ENCODE data around the gene RUSC2.
"Not testable (repeated sequence)": the region's sequence is repeated elsewhere in the genome, so short reads cannot be mapped to it uniquely, and the experiment has no call there.

Gene RUSC2

DNA sequence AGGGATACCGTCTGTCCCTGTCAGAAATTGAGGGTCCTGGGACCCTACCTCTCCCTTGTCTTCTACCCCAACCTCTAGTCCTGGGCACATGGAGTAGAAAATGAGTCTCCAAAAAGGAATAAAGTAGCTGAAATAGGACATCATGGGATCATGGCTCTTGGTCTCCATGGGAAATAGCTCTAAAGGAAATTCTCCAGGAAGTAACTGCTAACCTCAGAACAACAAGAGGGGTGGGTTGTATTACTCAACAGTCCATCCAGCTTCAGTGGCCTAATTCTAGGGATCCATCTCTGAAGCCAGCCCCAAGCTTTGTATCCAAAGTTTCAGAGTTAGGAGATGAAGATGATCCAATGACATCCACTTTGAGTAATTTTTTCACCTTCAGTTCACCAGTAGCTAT lies 11.0 kb upstream of the RUSC2 start:
- Histone ChIP-seq H3K27me3 (ENCODE audit: control insufficient read depth in 1 of 2, insufficient read depth in 2 of 2, low read length in 2 of 2) (no peaks in the 10 kb centered on the region), H3K36me3 (ENCODE audit: insufficient read depth, low read length) (no peaks in the 10 kb centered on the region), H3K9ac (ENCODE audit: low read length) (no peak overlapping the region), H3K4me1 (ENCODE audit: insufficient read depth, low read length) (no peaks in the 10 kb centered on the region), H3K9me3 (ENCODE audit: low read length) (no peaks in the 10 kb centered on the region), H3K27ac (ENCODE audit: low read depth, low read length) (no peak overlapping the region), H3K4me3 (ENCODE audit: low read depth in 1 of 2, low read length in 2 of 2) (no peak overlapping the region)

DNA sequence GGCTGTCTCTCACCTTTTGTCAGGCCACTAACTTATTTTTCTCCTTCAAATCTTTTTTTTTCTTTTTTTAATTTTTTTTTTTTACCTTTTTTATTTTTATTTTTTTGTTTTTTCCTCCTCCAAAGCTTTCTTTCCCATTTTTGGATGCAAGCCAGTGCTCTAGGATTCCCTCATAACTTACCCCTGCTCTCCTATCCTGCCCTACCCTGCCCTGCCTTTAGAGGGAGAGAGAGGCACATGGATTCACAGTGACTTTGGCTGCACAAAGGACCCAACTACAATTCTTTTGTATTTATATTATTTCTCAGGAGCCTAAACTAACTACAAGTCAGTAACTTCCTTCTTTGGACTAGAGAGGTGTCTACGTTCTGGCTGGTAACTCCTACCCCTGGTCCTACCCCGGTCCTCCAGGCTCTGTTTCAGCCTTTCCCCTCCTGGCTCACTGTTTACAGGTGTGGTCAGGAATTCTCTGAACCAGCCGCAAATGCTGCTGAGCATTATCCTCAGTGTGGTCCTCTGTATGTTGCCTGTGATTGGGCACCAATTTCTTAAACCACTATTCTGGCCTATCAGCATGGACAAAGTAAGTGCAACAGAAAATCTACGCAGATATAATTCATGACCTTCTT lies 8.4 kb upstream of the RUSC2 start:
- no peaks in the 10 kb centered on the region for H3K27me3 ChIP-seq (ENCODE audit: control insufficient read depth in 1 of 2, insufficient read depth in 2 of 2, low read length in 2 of 2)
- no peak overlapping the region for H3K4me3 ChIP-seq (ENCODE audit: low read depth in 1 of 2, low read length in 2 of 2)
- no peaks in the 10 kb centered on the region for H3K36me3 ChIP-seq (ENCODE audit: insufficient read depth, low read length)
- no peaks in the 10 kb centered on the region for H3K9me3 ChIP-seq (ENCODE audit: low read length)
- H3K9ac ChIP-seq (ENCODE audit: low read length): no peak overlapping the region
- no peak overlapping the region for H3K27ac ChIP-seq (ENCODE audit: low read depth, low read length)
- no peaks in the 10 kb centered on the region for H3K4me1 ChIP-seq (ENCODE audit: insufficient read depth, low read length)

DNA sequence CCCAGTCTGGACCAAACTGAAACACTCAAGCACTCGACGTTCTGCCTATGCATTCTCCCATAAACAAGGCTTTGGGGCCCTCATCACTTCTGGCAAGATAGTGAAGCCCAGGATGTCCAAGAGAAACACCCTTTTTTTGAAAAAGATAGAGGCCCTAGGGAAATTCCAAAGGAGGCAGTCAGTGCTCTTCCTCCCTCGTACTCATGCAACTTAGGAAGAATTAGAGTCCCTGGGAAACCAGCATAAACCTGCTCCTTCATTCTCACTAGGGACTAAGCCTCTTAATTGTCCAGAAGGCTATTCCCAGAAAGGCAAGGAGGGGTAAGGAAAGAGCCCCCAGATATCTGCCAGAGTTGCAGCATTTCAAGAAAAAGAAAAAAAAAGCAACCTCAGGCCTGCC lies 7.8 kb upstream of the RUSC2 start:
- Histone ChIP-seq H3K4me1 (ENCODE audit: insufficient read depth, low read length) (no peaks in the 10 kb centered on the region), H3K9ac (ENCODE audit: low read length) (no peak overlapping the region)

DNA sequence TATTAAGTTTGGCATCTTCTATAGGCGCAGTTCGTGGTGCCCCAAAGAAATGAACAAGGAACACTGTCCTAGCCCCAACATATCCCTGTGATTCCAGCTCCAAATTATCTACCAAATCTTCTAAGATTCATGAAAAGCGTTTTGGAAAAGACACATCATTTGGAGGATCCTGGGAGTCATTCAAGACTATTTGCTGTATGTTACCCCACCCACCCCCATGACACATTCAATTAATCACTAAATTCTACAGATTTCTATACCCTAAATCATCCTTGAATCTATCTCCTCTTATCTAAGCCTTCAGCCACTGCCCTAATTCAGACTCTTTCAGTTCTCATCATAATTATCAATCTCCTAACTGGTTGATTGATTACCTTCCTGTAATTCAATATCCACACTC lies 5.5 kb upstream of the RUSC2 start:
- Histone ChIP-seq H3K27me3 (ENCODE audit: control insufficient read depth in 1 of 2, insufficient read depth in 2 of 2, low read length in 2 of 2) (no peaks in the 10 kb centered on the region), H3K4me1 (ENCODE audit: insufficient read depth, low read length) (peaks cover 9% of the 10 kb centered on the region), H3K36me3 (ENCODE audit: insufficient read depth, low read length) (no peaks in the 10 kb centered on the region), H3K9ac (ENCODE audit: low read length) (no peak overlapping the region), H3K9me3 (ENCODE audit: low read length) (no peaks in the 10 kb centered on the region), H3K4me3 (ENCODE audit: low read depth in 1 of 2, low read length in 2 of 2) (no peak overlapping the region), H3K27ac (ENCODE audit: low read depth, low read length) (no peak overlapping the region)

More for the DNA sequence above, 7.8 kb upstream of the RUSC2 start:
- H3K36me3 ChIP-seq (ENCODE audit: insufficient read depth, low read length): no peaks in the 10 kb centered on the region
- H3K27me3 ChIP-seq (ENCODE audit: control insufficient read depth in 1 of 2, insufficient read depth in 2 of 2, low read length in 2 of 2): no peaks in the 10 kb centered on the region
- no peak overlapping the region for H3K4me3 ChIP-seq (ENCODE audit: low read depth in 1 of 2, low read length in 2 of 2)
- H3K27ac ChIP-seq (ENCODE audit: low read depth, low read length): no peak overlapping the region
- no peaks in the 10 kb centered on the region for H3K9me3 ChIP-seq (ENCODE audit: low read length)

DNA sequence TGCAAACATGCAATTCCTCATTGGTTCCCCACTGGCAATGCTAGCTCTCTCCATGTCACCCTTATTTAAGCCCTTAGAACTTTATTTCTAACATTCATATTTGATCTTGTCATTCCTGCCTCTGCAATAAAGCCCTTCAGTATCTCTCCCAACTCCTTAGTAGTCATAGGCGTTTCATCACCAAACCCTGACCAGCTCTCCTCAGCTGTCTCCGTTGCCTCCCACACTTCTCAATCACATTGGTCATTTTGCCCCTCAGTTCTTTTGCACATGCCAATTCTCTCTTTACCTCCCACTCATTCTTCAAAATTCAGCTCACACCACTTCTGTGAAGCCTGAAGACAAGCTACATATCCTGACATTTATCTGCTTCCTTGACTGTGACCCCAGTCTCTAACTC lies 2.8 kb upstream of the RUSC2 start:
- H3K9ac ChIP-seq (ENCODE audit: low read length): no peak overlapping the region
- peaks cover 9% of the 10 kb centered on the region for H3K4me1 ChIP-seq (ENCODE audit: insufficient read depth, low read length)
- H3K27me3 ChIP-seq (ENCODE audit: control insufficient read depth in 1 of 2, insufficient read depth in 2 of 2, low read length in 2 of 2): no peaks in the 10 kb centered on the region
- no peaks in the 10 kb centered on the region for H3K36me3 ChIP-seq (ENCODE audit: insufficient read depth, low read length)
- H3K4me3 ChIP-seq (ENCODE audit: low read depth in 1 of 2, low read length in 2 of 2): no peak overlapping the region
- H3K9me3 ChIP-seq (ENCODE audit: low read length): no peaks in the 10 kb centered on the region
- no peak overlapping the region for H3K27ac ChIP-seq (ENCODE audit: low read depth, low read length)

DNA sequence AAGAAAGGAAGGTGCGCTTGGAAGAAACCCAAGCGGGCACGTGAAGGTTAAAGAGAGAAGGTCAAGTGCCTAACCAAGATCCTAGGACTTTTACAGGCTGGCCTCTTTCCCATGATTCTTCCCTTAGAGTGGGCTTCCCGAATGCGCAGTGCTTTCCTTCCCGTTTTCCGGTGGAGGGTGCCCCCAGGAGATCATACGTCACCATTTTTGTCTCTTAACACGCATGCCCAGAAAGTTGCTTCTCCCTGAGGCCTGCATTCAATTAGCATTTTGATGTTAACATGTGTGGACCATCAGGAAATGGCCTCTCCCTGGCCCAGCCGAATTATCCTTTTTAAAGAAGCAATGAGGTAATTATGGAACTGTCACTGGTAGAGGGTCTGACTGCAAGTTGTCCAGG lies 1.9 kb upstream of the RUSC2 start:
- no peaks in the 10 kb centered on the region for H3K9me3 ChIP-seq (ENCODE audit: low read length)
- H3K27me3 ChIP-seq (ENCODE audit: control insufficient read depth in 1 of 2, insufficient read depth in 2 of 2, low read length in 2 of 2): no peaks in the 10 kb centered on the region
- H3K9ac ChIP-seq (ENCODE audit: low read length): no peak overlapping the region
- peaks cover 9% of the 10 kb centered on the region for H3K4me1 ChIP-seq (ENCODE audit: insufficient read depth, low read length)
- no peak overlapping the region for H3K4me3 ChIP-seq (ENCODE audit: low read depth in 1 of 2, low read length in 2 of 2)
- no peak overlapping the region for H3K27ac ChIP-seq (ENCODE audit: low read depth, low read length)
- H3K36me3 ChIP-seq (ENCODE audit: insufficient read depth, low read length): no peaks in the 10 kb centered on the region

DNA sequence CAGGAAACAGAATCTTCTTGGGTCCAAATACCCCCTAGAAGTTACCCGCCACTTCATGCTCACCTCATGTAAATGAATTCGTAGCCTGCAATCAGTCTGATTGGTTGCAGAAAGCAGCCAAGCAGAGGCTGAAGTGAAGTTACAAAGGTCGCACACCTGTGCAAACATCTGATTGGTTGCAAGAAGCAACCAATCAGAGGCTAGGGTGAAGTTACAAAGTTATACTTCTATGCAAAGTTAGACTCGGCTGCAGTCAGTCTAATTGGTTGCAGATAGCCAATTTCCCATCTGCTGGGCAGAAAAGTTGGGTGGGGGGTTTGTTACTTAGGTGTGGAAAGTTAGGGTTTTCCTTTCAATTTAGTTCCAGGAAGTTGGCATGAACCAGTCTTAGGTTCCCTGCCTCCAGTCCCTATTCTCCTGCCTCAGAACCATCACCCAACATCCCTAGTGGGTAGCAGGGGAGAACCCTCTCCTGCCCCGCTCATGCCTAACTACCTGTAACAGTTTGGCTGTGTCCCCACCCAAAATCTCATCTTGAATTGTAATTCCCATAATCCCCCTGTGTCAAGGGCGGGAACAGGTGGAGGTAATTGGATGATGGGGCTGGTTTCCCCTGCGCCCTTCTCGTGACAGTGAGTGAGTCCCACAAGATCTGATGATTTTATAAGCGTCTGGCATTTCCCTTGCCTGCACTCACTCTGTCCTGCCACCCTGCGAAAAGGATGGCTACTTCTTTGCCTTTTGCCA lies 1.2 kb upstream of the RUSC2 start:
- H3K4me3 ChIP-seq (ENCODE audit: low read depth in 1 of 2, low read length in 2 of 2): peak overlapping the region; percentile 64 to 90
- no peaks in the 10 kb centered on the region for H3K36me3 ChIP-seq (ENCODE audit: insufficient read depth, low read length)
- peak overlapping the region; percentile 87 for H3K27ac ChIP-seq (ENCODE audit: low read depth, low read length)
- no peaks in the 10 kb centered on the region for H3K9me3 ChIP-seq (ENCODE audit: low read length)
- no peaks in the 10 kb centered on the region for H3K27me3 ChIP-seq (ENCODE audit: control insufficient read depth in 1 of 2, insufficient read depth in 2 of 2, low read length in 2 of 2)
- peak overlapping the region; percentile 89 for H3K9ac ChIP-seq (ENCODE audit: low read length)
- H3K4me1 ChIP-seq (ENCODE audit: insufficient read depth, low read length): peaks cover 9% of the 10 kb centered on the region

DNA sequence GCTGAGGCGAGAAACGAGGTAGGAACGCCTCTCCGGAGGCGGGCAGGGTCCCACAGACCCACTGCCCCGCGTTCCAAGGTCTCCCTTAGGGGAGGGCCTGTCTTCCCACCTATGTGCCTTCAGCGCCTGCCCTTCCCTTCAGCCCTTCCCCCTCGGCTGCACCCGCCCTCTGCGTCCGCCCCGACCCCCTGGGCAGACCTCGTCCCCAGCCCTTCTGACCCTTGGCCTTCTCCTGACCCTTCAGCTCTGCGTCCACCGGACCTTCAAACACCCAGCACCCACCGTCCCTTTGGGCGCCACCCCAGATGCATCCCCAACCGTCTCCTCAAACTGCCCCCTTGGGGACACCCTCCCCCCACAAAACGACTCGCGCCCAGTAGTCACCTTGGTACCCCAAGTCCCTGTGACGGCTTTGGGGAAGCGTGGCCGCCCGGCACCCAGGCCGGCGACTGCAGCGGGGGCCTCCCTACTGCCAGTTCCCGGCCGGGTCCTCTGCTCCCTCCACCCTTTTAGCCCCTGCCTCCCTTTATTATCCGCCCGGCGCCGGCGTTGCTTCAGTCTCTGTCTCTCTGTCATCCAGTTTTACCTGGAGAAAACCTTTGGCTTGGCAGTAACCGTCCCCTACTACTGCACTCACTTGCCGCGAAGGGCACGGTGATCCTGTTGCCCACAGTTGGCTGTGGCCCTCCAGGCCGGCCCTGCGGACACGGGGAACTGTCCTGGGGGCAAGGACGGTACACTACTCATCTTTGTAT lies 421 bp downstream of the RUSC2 start:
- H3K4me1 ChIP-seq (ENCODE audit: insufficient read depth, low read length): peaks cover 9% of the 10 kb centered on the region
- no peaks in the 10 kb centered on the region for H3K36me3 ChIP-seq (ENCODE audit: insufficient read depth, low read length)
- H3K27ac ChIP-seq (ENCODE audit: low read depth, low read length): peak overlapping the region; percentile 87
- no peaks in the 10 kb centered on the region for H3K27me3 ChIP-seq (ENCODE audit: control insufficient read depth in 1 of 2, insufficient read depth in 2 of 2, low read length in 2 of 2)
- H3K9ac ChIP-seq (ENCODE audit: low read length): peak overlapping the region; percentile 89
- H3K9me3 ChIP-seq (ENCODE audit: low read length): no peaks in the 10 kb centered on the region
- H3K4me3 ChIP-seq (ENCODE audit: low read depth in 1 of 2, low read length in 2 of 2): peak overlapping the region; percentile 64 to 90

DNA sequence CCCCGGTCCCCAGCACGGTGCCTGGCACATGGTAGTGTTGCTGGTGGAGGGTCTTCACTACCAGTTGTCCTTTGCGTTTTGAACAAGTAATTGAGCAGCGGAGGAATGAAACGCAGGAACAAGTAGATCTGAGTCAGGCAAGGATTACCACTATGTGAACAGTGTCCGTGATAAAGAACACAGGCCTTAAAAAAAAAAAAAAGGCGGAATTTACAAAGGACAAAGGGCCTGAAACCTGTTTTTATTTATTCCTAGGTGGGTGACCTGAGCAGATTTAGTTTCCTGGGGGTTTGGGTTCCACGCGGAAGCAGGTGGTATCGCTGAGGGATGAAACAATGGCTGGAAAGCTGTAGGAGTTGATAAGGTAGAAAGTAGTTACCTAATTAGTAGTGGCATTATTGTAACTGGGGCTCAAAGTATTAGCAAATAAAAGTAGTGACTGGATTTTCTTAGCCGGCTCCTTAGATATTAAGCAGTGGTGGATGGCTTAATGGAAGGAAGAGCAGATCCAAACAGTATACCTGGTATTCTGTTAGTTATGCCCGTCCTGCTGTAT lies 1.1 kb downstream of the RUSC2 start:
- Histone ChIP-seq H3K4me3 (ENCODE audit: low read depth in 1 of 2, low read length in 2 of 2) (peak overlapping the region; percentile 64 to 90), H3K4me1 (ENCODE audit: insufficient read depth, low read length) (peaks cover 11% of the 10 kb centered on the region), H3K27me3 (ENCODE audit: control insufficient read depth in 1 of 2, insufficient read depth in 2 of 2, low read length in 2 of 2) (no peaks in the 10 kb centered on the region), H3K9ac (ENCODE audit: low read length) (peak overlapping the region; percentile 89), H3K9me3 (ENCODE audit: low read length) (no peaks in the 10 kb centered on the region), H3K27ac (ENCODE audit: low read depth, low read length) (peak overlapping the region; percentile 87), H3K36me3 (ENCODE audit: insufficient read depth, low read length) (no peaks in the 10 kb centered on the region)

DNA sequence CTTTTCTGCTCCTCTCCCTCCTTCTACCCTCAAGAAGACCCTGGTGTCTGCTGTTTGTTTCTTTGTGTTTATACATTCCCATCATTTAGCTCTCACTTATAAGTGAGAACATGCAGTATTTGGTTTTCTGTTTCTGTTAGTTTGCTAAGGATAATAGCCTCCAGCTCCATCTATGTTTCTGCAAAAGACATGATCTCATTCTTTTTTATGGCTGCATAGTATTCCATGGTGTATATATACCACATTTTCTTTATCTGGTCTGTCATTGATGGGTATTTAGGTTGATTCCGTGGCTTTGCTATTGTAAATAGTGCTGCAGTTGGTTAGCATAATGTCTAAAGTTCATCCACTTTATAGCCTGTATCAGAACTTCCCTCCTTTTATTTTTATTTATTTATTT lies 3.2 kb downstream of the RUSC2 start:
- H3K9ac ChIP-seq (ENCODE audit: low read length); H3K36me3 ChIP-seq (ENCODE audit: insufficient read depth, low read length); H3K9me3 ChIP-seq (ENCODE audit: low read length); H3K27ac ChIP-seq (ENCODE audit: low read depth, low read length); H3K4me3 ChIP-seq (ENCODE audit: low read depth in 1 of 2, low read length in 2 of 2); H3K27me3 ChIP-seq (ENCODE audit: control insufficient read depth in 1 of 2, insufficient read depth in 2 of 2, low read length in 2 of 2): not testable (repeated sequence)
- peaks cover 32% of the 10 kb centered on the region for H3K4me1 ChIP-seq (ENCODE audit: insufficient read depth, low read length)

DNA sequence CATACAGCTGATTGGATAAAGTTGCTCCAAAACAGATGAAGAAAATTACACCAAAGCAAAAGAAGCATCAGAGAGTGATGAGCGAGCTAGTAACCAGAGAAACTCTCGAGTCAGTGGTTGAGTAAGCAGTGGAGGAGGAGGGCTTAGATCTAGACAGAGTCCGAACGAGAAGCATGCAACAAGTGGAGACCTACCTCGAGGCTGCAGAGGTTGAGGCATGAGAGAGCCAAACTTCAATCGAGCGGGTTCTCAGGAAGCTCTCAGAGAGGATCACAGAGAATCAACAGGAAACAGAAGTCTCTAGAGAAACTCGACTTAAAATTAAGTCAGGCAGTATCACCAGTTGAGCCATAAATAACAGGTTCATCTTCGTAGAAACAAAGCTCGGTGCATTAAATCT lies 6.1 kb downstream of the RUSC2 start:
- Histone ChIP-seq H3K9me3 (ENCODE audit: low read length) (no peaks in the 10 kb centered on the region), H3K36me3 (ENCODE audit: insufficient read depth, low read length) (no peaks in the 10 kb centered on the region), H3K9ac (ENCODE audit: low read length) (no peak overlapping the region), H3K27me3 (ENCODE audit: control insufficient read depth in 1 of 2, insufficient read depth in 2 of 2, low read length in 2 of 2) (no peaks in the 10 kb centered on the region), H3K4me1 (ENCODE audit: insufficient read depth, low read length) (peaks cover 46% of the 10 kb centered on the region), H3K4me3 (ENCODE audit: low read depth in 1 of 2, low read length in 2 of 2) (no peak overlapping the region), H3K27ac (ENCODE audit: low read depth, low read length) (no peak overlapping the region)

All from muscle layer of colon (tissue), 2 donors.